Inferior parietal cortex (tissue), 1 donor: ENCODE measurements around the gene PSMA1.
"Not testable (repeated sequence)": the region's sequence is repeated elsewhere in the genome, so short reads cannot be mapped to it uniquely, and the experiment has no call there.

Experiments used
- DNase-seq: peaks from one replicate; pipeline ENCODE4 v3.0.0-alpha.2; 2016; ENCODE audit errors: extremely low spot score

Gene PSMA1

DNA sequence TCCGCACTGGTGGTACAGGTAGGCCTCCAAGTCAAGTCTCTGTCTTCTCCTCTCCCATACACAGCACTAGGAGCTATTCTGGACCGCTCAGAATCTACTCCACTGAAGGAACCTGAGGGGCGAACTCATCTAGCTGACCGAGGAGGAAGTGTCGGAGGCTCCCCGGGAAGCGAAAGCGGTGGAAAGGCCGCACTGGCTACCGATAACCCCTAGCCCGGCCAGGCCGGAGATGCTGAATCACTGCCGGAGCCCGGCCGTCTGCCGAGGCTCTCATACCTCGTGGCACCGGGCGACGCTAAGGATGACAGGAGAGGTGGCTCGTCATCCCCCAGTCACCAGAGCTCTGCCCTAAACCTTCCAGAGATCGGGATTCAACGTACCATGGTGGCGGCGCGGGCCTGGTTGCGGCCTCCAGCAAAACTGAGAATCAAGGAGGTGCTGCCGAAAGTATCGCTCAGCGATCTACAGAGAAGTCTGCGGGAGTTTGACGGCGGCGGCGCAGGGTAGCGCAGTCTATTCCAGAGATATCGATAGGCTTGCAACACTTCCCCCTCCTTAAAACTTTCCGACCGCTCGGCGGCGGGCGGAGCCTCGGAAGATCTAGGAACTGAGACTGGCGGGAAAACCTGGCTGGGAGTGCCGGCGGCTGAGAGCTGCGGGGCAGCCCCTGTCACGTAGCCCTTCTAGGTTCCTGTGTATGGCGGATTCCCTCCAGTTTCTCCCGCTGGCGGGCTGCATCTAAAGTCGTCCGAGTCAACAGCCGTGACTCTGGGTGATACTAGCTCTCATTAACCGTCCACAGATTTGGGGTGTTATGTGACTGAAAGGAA is at the start of gene PSMA1:
TSS of gene PSMA1 (minus strand) at position 470 of the 830 bp plus-strand sequence. CDS start at position 383, 87 bp downstream.
- DNase-seq, result peak; percentile 94

- not testable (repeated sequence) for DNase-seq
Observed at GRCh38 chr11:14569516-14569915, 49.3 kb upstream of the PSMA1 start.

DNA sequence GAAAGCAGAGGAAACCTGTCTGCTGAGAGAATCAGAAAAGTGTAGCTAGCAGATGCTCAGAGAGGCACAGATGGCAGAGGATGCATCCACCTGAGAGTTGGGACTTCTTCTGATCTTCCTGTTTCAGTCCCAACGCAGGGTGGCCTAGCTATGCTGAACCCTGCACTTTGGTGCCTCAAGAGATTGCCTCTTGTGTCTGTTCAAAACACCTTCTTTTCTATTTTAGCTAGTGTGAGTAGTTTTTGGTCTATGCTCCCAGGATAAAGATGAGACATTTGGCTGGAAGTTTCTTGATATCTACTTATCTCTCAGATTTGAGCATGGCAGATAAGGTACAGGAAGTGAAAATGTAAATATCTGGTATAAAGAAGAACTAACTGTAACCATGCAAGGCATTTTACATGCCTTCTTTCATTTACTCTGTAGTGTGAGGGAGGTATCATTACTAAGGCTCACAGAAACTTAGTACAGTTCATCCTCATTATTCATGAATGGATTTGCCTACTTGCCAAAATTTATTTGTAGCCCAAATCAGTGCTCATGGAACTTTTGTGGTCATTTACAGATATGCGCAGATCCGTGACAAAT is 47.0 kb upstream of the PSMA1 start:
- no peak for DNase-seq

DNA sequence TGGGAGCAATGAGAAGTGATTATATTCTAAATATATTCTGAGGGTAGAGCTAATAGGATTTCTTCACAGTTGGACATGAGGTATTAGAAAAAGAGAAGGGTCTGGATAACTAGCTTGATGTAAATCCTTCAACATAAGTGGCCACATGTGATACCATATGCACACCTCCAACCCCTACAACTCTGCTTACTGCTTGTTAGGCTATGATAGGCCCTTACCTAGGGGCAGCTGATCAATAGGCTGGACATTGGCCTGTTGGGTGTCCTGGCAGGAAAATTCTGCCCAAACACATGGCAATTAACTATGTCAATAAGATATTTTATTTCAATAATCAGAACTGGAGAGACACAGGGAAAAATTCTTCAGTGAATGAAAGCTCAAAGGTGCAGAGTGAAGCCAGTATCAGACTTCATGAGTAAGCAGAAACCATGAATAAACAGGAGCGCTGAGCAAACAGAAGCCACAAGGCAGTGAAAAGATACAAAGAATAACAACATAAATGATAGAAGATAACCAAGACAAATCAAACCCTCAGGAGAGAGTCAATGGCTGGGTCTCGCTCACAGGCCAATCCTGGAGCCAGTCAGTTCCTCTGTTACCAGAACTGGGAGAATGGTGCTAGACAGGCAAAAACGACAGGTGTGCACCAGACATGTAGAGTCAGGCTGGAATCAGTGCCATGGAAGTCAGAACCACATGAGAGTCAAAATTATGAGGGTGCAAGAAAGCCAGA is 46.3 kb upstream of the PSMA1 start:
- DNase-seq, result no peak

- DNase-seq, result no peak
Observed at GRCh38 chr11:14565845-14566244, 45.7 kb upstream of the PSMA1 start.

DNA sequence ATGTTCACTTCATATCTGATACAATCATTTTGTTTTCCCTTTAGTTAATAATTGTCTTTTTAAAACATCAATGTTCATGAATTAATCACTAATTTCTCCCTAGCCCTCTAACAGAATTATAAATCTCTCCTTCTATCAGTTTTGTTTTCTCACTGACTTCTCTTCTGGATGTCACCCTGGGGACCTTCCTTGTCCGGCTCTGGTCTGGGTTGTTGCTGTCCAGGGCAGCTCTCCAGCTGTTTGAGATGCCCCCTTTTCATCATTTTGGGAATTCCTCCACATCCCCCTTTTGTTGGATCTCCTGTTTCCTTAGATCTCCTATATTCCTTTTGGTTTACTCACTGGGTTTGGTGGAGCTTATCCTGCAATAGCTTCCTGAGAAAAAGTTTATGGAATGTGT is 35.6 kb upstream of the PSMA1 start:
- no peak for DNase-seq

DNA sequence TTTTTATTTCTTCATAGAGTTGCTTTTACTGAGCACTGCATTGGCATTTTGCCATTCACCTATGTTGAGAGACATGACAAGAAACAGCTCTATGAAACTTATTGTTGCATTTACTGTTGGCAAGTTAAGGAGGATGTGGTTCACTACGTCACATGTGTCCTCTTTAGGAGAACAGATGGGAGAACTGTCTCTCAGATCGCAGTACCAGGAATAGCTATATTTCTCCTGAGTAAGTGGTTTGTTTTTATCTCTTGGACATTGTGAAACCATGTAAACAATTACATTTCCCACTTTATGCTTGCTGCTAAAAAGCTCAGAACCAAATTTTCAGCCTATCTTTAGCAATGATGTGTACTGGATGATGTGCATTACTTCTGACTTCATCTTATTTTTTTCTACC is 34.8 kb upstream of the PSMA1 start:
- DNase-seq, result peak; percentile 71

GRCh38 chr11:14552089-14552488 is 31.9 kb upstream of the PSMA1 start:
- no peak for DNase-seq

DNA sequence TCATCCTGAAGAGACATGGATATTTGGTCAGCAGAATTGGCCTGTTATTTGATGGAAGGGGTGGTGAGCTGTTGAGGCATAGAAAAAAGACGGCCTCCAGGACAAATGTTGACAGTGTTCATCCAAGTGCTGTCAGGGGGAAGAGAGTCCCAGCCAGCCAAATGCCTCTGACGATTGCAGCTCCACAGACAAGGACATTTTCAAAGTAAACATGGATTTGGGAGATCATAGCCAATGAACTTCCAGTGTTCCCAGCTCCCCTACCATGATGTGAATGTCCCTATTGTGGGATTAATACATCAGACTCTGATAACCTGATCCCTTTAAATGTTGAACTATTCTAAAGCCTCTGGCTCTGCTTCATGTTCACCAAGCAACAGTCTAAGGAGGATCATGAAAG is 31.2 kb upstream of the PSMA1 start:
- no peak for DNase-seq

DNA sequence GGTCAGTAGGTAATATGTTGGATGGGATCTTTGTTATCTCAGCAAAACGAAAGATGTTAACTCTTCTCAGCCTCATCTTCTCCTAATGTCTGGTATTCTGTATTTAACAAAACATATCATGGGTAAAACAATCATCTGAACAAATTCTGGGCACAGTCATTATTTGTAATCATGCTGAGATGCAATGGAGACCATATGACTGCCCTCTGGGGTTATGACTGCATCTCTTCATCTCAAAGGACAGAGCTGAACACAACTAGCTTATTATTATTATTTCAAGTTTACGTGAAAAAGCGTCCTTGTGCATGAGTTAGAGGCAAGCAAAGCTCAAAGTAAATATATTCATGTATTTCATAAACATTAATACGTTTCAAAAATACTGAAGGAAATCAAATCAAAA is 29.7 kb upstream of the PSMA1 start:
- DNase-seq, result no peak

GRCh38 chr11:14547440-14547839 is 27.3 kb upstream of the PSMA1 start:
- DNase-seq, result no peak

- DNase-seq, result no peak
Observed at GRCh38 chr11:14546672-14547071, 26.5 kb upstream of the PSMA1 start.

GRCh38 chr11:14544611-14545010 is 24.4 kb upstream of the PSMA1 start:
- no peak for DNase-seq

- DNase-seq, result no peak
Observed at GRCh38 chr11:14543260-14543659, 23.1 kb upstream of the PSMA1 start.

GRCh38 chr11:14542324-14542723 is 22.1 kb upstream of the PSMA1 start:
- DNase-seq, result no peak

DNA sequence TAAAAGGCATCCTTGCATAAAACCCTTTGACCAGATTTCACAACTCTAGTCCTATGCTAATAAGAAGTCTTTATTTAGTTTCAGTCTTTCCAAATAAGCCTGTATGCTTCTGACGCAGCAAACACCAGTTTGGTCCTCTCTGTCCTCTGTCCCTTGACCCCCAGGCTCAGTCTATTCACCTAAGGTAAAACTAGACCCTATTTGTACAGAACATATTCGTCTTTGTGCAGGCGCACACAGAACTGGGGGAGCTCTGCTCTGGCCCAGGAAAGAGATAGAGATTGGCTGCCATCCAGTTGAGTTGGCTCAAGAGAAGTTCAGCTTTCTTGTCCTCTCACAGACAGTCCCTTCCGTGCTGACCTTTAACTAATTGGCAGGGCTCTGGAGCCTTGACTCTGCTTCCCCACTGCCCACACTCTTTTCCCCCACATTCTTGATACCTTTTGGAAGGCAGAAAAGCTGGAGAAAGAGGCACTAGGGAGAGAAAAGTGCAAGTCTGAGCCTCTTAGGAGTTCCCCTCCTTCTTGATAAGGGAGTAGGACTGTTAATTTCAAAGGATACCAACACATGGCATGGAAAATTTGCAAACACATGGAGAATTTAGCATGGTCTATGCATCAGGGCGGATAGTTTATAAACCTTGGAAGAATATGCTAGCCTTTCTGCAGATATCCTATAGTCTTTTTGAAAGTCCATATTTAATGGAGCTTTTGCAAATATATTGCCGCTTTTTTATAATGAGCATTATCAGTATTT is 21.2 kb upstream of the PSMA1 start:
- DNase-seq, result no peak

DNA sequence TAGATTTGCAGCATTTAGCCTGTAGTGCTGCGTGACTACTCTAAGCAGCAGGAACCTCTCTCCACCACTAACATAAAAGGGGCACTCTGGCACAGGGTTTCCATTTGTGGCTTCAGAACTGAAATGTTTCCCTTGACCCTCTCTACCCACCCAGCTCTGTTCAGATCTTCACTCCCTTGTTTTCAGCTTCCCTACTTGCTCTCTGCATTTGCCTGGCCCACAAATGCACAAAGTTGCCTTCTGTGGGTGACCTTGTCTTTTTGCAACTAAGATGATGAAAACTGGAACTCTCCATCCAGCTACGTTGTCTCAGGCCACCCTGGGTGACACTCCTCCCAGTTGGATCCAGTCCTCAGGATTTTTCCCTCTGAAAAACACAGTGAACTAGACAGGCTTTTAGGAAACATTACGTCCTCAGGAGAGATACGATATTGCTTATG is 19.8 kb upstream of the PSMA1 start:
- DNase-seq, result no peak

- no peak for DNase-seq
Observed at GRCh38 chr11:14538926-14539554, 18.9 kb upstream of the PSMA1 start.

GRCh38 chr11:14538271-14538925 is 18.2 kb upstream of the PSMA1 start:
- no peak for DNase-seq

DNA sequence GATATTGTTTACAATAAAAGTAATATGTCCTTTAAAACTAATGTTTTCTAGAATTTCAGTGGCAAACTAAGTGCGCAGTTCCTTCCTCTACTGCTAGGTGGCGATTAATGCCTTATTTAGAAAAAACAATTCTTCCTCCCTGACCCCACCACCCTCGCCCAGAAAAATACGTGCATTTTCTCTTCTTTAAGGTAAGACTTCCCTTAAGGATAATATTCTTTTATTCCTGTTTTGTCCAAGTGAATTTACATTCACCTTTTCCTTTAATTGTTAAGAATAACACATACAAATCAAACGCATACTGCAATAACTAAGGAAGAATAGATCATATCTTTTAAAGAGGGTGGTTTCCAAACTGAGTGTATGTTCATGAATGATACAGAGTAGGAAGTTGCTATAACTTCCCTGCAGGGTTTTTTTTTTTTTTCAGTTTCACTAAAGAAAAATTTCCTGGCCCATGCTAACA is 17.0 kb upstream of the PSMA1 start:
- DNase-seq, result peak; percentile 66

GRCh38 chr11:14535166-14535565 is 15.0 kb upstream of the PSMA1 start:
- DNase-seq, result not testable (repeated sequence)
